Activated T-cell treated with anti-CD3 and anti-CD28 coated beads, Interleukin-2, amount 50 U/mL, for 1 hour (primary cell): ENCODE data around the gene CDR2.

Experiments
- DNase-seq: peaks from one replicate; pipeline ENCODE4 v3.0.0-alpha.2; 2020

CDR2 gene

GRCh38 chr16:22323173-22323958, 51.1 kb downstream of the CDR2 start:
- no peak for DNase-seq

DNA sequence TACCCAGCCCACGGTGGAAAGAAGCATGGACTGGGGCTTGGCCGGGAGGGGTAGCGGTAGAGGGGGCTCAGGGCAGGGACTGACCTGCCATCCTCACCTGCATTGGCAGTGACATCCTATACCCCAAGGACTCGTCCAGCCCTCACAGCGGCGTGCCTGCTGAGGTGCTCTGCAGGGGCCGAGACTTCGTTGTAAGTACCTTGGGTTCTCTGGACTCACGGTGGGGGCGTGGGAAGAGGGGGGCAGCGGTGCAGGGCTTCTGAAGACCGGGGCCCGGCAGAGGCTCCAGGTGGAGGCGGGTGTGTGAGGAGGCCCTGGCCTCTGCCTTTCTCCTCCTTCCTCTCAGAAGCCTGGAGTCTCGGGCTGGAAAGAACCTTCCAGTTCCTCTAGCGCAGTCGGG, 51.7 kb downstream of the CDR2 start:
- no peak for DNase-seq

GRCh38 chr16:22322021-22322471, 52.4 kb downstream of the CDR2 start:
- no peak for DNase-seq

- peak; percentile 72 for DNase-seq
Observed at GRCh38 chr16:22321340-22322001, 52.9 kb downstream of the CDR2 start.

DNA sequence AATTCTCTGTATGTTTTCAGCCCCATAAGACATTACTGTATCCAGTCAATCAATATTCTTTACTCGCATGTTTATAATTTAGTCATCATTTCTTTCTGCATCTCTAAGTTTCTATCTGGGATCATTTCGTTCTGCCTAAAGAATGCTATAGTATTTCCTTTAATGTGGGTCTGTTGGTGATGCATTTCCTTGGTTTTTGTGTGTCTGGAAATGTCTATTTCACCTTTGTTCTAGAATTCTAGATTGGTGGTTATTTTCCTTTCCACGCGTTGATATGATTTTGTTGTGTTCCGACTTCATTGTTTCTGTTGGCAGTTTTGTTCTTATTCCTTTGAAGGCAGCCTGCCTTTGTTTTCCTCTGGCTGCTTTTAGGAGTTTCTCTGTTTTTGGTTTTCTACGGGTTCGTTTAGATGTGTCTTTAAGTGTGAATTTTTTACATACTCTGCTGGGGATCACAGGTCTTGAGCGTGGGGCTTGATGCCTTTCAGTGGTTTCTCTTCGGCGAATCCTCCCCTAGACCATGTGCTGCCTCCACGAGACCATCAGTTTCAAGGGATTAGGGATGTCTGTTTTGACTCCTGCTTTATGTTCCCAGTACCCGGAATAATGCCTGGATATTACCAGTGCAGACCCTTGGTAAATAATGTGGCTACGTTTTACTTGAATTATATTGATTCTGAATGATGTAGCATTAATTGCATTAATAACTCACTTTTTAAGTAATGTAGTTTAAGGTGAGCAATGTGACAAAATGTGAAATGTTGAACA, 53.7 kb downstream of the CDR2 start:
- DNase-seq, result no peak

DNA sequence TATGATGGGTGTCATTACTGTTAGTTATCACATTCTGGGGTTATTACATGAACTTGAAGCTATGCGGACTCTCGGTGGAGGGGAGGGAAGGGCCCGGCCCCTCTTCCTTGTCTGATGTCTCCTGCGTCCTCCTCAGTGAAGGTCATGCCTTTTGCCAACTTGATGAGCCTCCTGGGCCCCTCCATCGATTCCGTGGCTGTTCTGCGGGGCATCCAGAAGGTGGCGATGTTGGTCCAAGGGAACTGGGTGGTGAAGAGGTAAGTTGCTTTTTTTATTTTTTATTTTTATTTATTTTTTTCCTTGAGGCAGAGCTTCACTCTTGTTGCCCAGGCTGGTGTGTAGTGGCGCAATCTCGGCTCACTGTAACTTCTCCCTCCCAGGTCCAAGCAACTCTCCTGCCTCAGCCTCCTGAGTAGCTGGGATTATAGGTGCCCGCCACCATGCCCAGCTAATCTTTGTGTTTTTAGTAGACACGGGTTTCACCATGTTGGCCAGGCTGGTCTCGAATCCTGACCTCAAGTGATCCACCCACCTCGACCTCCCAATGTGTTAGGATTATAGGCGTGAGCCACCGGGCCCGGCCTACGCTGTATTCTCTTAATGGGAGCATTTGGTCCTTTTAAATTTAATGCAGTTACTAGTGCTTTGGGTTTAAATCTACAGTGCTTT, 55.6 kb downstream of the CDR2 start:
- DNase-seq, result peak; percentile 68

- no peak for DNase-seq
Observed at GRCh38 chr16:22317625-22318024, 56.8 kb downstream of the CDR2 start.

GRCh38 chr16:22317001-22317530, 57.4 kb downstream of the CDR2 start:
- no peak for DNase-seq

GRCh38 chr16:22316411-22316811, 58.0 kb downstream of the CDR2 start:
- no peak for DNase-seq

- DNase-seq, result no peak
Observed at GRCh38 chr16:22315979-22316378, 58.4 kb downstream of the CDR2 start.

- no peak for DNase-seq
Observed at GRCh38 chr16:22314661-22315626, 59.5 kb downstream of the CDR2 start.

DNA sequence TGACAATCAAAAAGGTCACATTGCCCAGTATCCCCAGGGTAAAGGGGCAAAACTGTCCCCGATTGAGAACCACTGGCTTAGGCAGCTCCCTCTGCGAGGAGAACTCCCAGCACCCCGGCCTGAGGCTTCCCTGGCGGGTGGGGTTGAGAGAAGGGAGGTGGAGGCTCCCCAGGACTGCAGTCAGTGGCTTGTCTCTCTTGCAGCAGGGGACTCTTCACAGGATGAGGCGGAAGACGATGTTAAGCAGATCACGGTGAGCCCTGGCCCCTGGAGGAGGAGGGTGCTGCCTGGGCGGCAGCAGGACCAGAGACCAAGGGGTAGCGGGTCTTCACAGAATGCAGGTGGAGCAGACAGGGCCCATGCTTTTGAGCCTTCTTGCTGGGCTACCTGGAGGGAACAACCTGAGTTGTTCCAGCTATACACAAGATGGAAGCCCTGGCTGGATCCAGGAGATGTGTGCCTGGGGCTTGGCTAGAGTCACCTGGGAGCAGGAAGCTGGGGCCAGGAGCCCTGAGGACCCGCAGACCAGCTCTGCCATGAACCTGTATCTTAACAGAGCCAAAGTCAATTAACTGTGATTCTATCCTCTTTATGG, 60.4 kb downstream of the CDR2 start:
- no peak for DNase-seq

DNA sequence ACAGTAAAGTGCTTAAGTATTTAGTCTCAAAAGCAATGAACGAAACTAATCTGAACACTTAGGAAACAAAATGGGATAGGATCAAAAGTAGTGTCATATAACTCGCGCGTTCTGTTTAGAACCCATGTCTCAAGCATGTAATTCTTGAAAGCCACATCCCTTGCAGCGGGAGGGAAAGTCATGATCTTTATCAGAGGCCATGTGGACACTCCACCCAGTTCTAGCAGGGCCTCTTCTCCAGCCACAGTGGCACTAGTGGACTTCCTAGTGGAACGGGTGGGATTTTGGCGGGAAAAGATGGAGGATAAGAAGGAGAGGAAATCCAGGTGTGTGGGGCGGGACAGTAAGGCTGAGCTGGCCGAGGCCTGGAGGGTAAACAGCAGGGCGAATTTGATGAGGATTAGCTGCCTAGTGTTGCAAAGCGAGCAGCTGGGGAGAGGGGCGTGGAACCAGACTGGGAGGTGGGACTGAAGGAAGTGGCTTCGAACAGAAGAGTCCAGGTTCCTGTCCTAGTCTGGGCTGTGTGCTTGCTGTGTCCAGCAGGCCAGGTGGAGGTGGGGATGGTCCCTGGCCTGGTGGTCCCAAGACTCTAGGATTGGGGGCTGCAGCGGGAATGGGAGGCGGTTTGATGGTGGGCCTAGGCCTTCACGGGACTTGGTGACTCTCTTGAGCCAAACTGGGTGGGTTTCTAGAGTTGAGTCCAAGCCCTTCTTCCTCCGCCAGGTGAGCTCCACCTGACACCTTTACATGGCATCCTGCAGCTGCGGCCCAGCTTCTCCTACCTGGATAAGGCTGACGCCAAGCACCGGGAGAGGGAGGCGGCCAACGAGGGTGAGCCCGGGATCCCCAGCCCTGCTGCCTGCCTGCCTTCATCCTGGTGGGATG, 61.3 kb downstream of the CDR2 start:
- no peak for DNase-seq

DNA sequence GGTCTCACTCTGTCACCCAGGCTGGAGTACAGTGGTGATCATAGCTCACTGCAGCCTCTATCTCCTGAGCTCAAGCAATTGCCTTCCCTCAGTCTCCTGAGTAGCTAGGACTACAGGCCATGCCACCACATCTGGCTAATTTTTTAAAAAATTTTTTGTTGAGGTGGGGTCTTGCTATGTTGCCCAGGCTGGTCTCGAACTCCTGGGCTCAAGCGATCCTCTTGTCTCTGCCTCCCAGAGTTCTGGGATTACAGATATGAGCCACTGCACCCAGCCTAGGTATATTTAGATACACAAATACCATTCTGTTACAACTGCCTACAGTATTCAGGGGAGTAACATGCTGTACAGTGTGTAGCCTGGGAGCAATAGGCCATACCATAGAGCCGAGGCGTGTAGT, 62.9 kb downstream of the CDR2 start:
- DNase-seq, result no peak

- no peak for DNase-seq
Observed at GRCh38 chr16:22308824-22309520, 65.4 kb downstream of the CDR2 start.

- no peak for DNase-seq
Observed at GRCh38 chr16:22307838-22308237, 66.6 kb downstream of the CDR2 start.

DNA sequence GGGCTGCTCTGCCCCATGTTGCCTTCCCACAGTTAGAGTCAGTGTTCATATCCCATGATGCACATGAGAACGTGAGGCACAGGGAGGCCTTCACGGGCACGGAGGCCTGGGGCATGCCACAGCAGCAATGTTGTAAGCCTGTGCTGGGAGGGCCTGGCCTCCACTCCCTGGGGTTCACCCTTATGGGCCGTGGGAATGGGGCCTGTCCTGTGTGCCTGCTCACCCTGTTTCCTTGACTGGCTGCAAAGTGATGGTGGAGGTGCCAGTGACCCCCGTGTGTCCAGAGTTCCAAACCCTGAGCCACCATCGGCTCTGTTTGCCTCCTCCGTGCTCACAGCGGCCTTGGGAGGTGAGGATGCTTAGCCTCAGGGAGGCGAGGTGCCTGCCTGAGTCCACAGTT, 67.6 kb downstream of the CDR2 start:
- DNase-seq, result no peak

GRCh38 chr16:22304411-22304810, 70.0 kb downstream of the CDR2 start:
- no peak for DNase-seq

DNA sequence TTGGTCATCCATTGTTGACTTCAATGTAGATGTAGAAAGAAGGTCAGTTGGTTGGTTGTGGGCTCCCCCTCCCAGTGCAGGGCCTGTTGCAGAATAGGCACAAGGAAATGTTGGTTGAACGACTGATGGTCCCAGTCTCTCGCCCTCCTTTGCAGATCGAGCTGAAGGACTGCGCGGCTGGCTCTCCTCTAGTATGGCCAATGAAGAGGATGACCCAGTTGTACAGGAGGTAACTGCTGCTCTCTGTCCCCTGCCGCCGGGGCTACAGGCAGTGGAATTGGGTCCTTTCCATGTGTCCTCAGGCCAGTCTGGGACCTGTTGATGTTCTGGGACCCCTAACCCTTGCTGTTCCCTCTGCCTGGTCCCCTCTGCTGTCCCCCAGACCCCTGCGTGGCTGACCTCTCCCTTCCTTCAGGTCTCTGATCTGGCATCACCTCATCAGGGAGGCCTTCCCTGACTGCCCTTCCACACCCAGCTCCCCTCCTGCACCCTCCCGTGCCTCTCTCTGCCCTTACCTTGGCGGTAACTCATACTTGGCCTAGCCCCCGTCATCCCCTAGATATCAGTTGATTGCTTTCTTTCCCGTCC, 71.5 kb downstream of the CDR2 start:
- no peak for DNase-seq
